ENCODE data around the gene TSPAN1.

The TSPAN1 gene, protein sequence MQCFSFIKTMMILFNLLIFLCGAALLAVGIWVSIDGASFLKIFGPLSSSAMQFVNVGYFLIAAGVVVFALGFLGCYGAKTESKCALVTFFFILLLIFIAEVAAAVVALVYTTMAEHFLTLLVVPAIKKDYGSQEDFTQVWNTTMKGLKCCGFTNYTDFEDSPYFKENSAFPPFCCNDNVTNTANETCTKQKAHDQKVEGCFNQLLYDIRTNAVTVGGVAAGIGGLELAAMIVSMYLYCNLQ

DNA sequence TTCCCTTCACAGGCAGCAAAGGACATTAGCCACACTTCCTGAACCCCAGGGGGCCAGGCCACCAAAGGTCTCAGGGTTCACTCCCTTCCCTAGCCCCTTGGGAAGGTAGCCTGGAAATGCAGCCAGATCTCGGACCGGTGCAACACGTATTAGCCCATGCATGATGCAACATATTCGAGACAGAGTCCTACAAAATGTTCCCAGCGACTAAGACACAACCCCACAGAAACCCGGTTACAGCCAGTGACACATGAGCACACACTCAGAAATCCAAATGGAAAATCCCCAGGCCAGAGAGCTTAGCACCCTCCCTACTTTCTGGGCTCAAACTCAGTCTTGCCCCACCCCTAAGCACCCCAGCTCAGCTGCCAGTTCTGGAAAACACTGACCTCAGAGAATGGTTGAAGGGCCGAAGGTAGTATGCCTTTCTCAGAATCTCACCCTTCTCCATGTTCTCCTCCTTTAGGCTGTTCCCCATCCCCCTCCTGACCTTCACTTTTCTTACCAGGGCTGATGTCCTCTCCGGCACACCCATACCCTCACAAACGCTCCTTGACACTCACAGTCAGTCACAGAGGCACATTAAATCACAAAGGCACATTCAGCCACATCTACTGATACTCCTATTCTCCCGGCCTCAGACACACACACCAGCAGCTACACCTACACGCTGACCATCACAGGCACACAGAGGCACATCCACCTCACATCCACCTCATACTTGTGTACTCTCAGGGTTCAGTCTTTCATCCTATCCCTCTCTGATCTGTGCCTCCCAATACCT, at the start of gene TSPAN1:
TSS of gene TSPAN1 (plus strand) at position 640 of the 784 bp plus-strand sequence. CDS start 6,021 bp downstream, outside the sequence.
- TF ChIP-seq EZH2phosphoT487 (IDR thresholded peaks at IDR 0.05; ENCODE audit: borderline replicate concordance): no peak
- TF ChIP-seq, protein P1, sequence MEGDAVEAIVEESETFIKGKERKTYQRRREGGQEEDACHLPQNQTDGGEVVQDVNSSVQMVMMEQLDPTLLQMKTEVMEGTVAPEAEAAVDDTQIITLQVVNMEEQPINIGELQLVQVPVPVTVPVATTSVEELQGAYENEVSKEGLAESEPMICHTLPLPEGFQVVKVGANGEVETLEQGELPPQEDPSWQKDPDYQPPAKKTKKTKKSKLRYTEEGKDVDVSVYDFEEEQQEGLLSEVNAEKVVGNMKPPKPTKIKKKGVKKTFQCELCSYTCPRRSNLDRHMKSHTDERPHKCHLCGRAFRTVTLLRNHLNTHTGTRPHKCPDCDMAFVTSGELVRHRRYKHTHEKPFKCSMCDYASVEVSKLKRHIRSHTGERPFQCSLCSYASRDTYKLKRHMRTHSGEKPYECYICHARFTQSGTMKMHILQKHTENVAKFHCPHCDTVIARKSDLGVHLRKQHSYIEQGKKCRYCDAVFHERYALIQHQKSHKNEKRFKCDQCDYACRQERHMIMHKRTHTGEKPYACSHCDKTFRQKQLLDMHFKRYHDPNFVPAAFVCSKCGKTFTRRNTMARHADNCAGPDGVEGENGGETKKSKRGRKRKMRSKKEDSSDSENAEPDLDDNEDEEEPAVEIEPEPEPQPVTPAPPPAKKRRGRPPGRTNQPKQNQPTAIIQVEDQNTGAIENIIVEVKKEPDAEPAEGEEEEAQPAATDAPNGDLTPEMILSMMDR (conservative IDR thresholded peaks at IDR 0.05; ENCODE audit: low read length): no peak
- Histone ChIP-seq H4K20me1 (ENCODE audit: insufficient read depth, low read length, poor library complexity, severe bottlenecking) (no peaks in the 10 kb centered on the region), H3F3A (ENCODE audit: low read depth) (no peaks in the 10 kb centered on the region), H2AFZ (ENCODE audit: low read length) (no peak within 1 kb of the TSS), H3K79me2 (ENCODE audit: insufficient read depth, low read length) (no peaks in the 10 kb centered on the region), H3K9me2 (replicated peaks; ENCODE audit: low read depth, low read length) (no peaks in the 10 kb centered on the region), H3K4me3 (ENCODE audit: low read length, poor library complexity, severe bottlenecking) (no peak within 1 kb of the TSS), H3K4me2 (ENCODE audit: low read depth, low read length, poor library complexity, severe bottlenecking) (no peak within 1 kb of the TSS), H3K36me3 (ENCODE audit: insufficient read depth, low read length) (no peaks in the 10 kb centered on the region), H3K4me1 (ENCODE audit: insufficient read depth, low read length, poor library complexity, severe bottlenecking) (peaks cover 4% of the 10 kb centered on the region), H3K9me3 (ENCODE audit: insufficient read depth, low read depth, low read length) (no peaks in the 10 kb centered on the region), H3K27me3 (ENCODE audit: insufficient read depth, low read length, poor library complexity, severe bottlenecking) (no peaks in the 10 kb centered on the region), H3K9ac (ENCODE audit: low read depth, low read length, poor library complexity, severe bottlenecking) (no peak within 1 kb of the TSS)

DNA sequence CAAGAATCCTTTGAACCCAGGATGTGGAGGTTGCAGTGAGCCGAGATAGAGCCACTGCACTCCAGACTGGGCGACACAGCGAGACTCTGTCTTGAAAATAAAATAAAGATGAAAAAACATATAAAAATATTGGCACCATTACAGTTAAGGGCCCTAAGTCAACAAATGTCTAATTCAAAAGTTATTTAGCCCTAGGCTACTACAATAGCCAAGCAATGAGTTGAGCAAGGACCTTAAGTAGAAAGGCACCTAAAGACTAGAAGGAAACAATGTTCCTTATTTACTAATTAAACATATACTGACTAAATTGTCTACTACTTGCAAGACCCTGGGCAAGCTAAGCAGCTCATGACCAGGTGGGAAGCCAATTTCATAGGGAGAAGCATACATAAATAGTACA, 46.5 kb upstream of the TSPAN1 start:
- H3K4me3 ChIP-seq (ENCODE audit: low read length, poor library complexity, severe bottlenecking): peak overlapping the region; percentile 91
- peak overlapping the region; percentile 100 for H3K9ac ChIP-seq (ENCODE audit: low read depth, low read length, poor library complexity, severe bottlenecking)
- peaks cover 90% of the 10 kb centered on the region for H3K79me2 ChIP-seq (ENCODE audit: insufficient read depth, low read length)
- no peak overlapping the region for H2AFZ ChIP-seq (ENCODE audit: low read length)
- H3K9me3 ChIP-seq (ENCODE audit: insufficient read depth, low read depth, low read length): no peaks in the 10 kb centered on the region
- no peaks in the 10 kb centered on the region for H3K27me3 ChIP-seq (ENCODE audit: insufficient read depth, low read length, poor library complexity, severe bottlenecking)
- peaks cover 73% of the 10 kb centered on the region for H4K20me1 ChIP-seq (ENCODE audit: insufficient read depth, low read length, poor library complexity, severe bottlenecking)
- no peaks in the 10 kb centered on the region for H3K9me2 ChIP-seq (replicated peaks; ENCODE audit: low read depth, low read length)
- H3K4me2 ChIP-seq (ENCODE audit: low read depth, low read length, poor library complexity, severe bottlenecking): peak overlapping the region; percentile 100
- H3F3A ChIP-seq (ENCODE audit: low read depth): 0 out of 2 replicates have a peak, but pooled peaks cover under 1% of the 10 kb centered on the region
- H3K36me3 ChIP-seq (ENCODE audit: insufficient read depth, low read length): no peaks in the 10 kb centered on the region
- peaks cover 42% of the 10 kb centered on the region for H3K4me1 ChIP-seq (ENCODE audit: insufficient read depth, low read length, poor library complexity, severe bottlenecking)
- TF ChIP-seq, protein P1 (conservative IDR thresholded peaks at IDR 0.05; ENCODE audit: low read length): no peak
- no peak for TF ChIP-seq EZH2phosphoT487 (IDR thresholded peaks at IDR 0.05; ENCODE audit: borderline replicate concordance)

DNA sequence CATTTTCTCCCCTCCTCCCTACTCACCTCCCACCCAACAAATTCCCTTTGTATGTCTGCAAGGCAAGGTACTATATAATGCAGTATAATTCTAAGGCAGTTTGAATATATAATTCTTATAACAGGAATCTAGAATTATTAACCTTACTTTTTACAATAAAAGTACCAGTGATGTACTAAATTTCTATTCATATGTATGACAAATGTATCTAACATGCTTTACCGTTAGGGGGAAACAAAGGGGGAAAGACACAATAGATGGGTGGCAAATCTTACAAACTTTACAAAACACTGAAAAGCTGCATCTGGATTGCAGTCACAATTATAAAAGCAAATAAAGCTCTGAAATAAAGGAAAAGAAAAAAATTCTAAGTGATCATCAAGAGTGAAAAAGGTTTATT, 44.8 kb upstream of the TSPAN1 start:
- Histone ChIP-seq H3F3A (ENCODE audit: low read depth) (0 out of 2 replicates have a peak, but pooled peaks cover 5% of the 10 kb centered on the region), H4K20me1 (ENCODE audit: insufficient read depth, low read length, poor library complexity, severe bottlenecking) (peaks cover 57% of the 10 kb centered on the region), H3K79me2 (ENCODE audit: insufficient read depth, low read length) (peaks cover 83% of the 10 kb centered on the region), H3K9me2 (replicated peaks; ENCODE audit: low read depth, low read length) (no peaks in the 10 kb centered on the region), H3K9me3 (ENCODE audit: insufficient read depth, low read depth, low read length) (no peaks in the 10 kb centered on the region), H3K4me2 (ENCODE audit: low read depth, low read length, poor library complexity, severe bottlenecking) (peak overlapping the region; percentile 100), H2AFZ (ENCODE audit: low read length) (no peak overlapping the region), H3K4me3 (ENCODE audit: low read length, poor library complexity, severe bottlenecking) (peak overlapping the region; percentile 91), H3K4me1 (ENCODE audit: insufficient read depth, low read length, poor library complexity, severe bottlenecking) (peaks cover 51% of the 10 kb centered on the region), H3K27me3 (ENCODE audit: insufficient read depth, low read length, poor library complexity, severe bottlenecking) (no peaks in the 10 kb centered on the region), H3K9ac (ENCODE audit: low read depth, low read length, poor library complexity, severe bottlenecking) (peak overlapping the region; percentile 100), H3K36me3 (ENCODE audit: insufficient read depth, low read length) (no peaks in the 10 kb centered on the region)
- TF ChIP-seq, protein P1 (conservative IDR thresholded peaks at IDR 0.05; ENCODE audit: low read length): peak; percentile 54
- no peak for TF ChIP-seq EZH2phosphoT487 (IDR thresholded peaks at IDR 0.05; ENCODE audit: borderline replicate concordance)
